Sciatic nerve (tissue), 2 donors: ENCODE results near the gene CKMT2. TPM values are rescaled to one million over a fixed set of nuclear protein-coding genes. Genes with fewer than 3 reads are reported as not detected.
"Not testable (repeated sequence)": the region's sequence is repeated elsewhere in the genome, so short reads cannot be mapped to it uniquely, and the experiment has no call there.

ENCODE experiments used
- ATAC-seq: fragments of 200-7000 bp; cut with Tn5 transposase; one replicate; pipeline ENCODE4 v1.9.1; 2020; ENCODE audit warnings: mild to moderate bottlenecking, moderate library complexity
- DNase-seq: peaks from one replicate; pipeline ENCODE4 v3.0.0-alpha.2; 2020; ENCODE audit warnings: low spot score
- intact Hi-C: fragments of 100-400 bp; cut with DNase I; formaldehyde crosslinking; loops from one replicate; pipeline ENCODE4 v1.14.2; 2022
- total RNA-seq: library from RNA; stranded (reverse); fragmentation: NEBNext Ultra II Directional; extraction: Animal tissue kit (Norgen Biotek cat#: 25700); gene quantifications from one replicate; pipeline ENCODE4 v1.2.1, GENCODE V29; 2021
- donor health status: DM: no; HTN: no; CAD: no.
- donor health status: DM: no; HTN: no; CAD: no.

CKMT2 gene
- total RNA-seq, 1 donor from 2014 or later, result 5.9 TPM

DNA sequence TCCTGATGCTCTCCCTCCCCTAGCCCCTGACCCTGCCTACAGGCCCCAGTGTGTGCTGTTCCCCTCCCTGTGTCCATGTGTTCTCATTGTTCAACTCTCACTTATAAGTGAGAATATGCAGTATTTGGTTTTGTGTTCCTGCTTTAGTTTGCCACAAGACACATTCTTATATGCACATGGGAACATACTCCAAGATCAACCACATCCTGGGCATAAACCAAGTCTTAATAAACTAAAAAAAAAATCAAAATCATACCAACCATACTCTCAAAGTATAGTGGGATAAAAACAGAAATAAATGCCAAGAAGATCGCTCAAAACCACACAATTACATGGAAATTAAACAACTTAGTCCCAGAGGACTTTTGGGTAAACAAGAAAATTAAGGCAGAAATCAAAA is 57.0 kb downstream of the CKMT2 start:
- intact Hi-C loops, result no loop called here

DNA sequence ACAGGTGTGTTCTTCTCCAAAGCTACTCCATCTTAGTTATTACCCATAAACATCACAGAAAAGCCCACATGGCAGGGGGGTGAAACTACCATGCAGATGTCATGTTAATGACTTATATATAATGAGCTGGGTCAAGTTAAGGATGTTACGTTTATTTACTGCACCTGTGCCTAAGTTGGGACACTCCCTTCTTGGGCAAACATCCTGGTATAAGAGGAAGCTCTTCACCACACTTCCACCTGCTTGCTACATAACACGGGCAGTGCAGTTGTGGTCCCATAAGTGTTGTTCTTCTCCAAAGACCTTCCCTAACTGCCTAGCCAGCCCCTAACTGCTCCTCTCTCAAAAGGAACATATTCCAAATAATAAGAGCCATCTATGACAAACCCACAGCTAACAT is 59.0 kb downstream of the CKMT2 start:
- DNase-seq, result no peak
- no peak for ATAC-seq
- intact Hi-C loops, result no loop called here

More for the DNA sequence above, 57.0 kb downstream of the CKMT2 start:
- no peak for DNase-seq
- no peak for ATAC-seq

DNA sequence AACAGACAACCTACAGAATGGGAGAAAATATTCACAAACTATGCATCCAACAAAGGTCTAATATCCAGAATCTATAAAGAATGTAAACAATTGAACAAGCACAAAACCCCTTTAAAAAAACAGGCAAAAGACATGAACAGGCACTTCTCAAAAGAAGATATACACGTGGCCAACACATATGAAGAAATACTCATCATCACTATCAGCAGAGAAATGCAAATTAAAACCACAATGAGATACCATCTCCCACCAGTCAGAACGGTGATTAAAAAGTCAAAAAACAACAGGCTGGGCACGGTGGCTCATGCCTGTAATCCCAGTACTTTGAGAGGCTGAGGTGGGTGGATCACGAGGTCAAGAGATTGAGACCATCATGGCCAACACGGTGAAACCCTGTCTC is 60.9 kb downstream of the CKMT2 start:
- ATAC-seq, intact Hi-C loops, DNase-seq: not testable (repeated sequence)

DNA sequence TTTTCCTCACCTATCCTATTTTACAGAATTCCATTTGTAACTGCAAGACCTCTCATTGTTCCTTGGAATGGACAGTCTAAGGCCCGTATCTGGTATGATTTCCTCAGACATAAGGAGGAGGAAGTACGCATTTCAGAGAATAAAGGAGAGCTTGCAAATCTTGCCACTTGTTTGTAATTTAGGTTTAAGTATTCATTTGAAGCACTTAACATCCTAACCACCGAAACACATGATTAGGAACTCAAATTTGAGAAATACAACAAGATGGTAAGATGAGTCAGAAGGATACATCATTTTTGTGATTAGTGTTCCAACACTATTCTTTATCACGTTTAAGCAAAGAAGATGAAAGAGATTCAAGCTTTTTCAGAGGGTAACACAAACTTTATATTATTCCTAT is 64.4 kb downstream of the CKMT2 start:
- no peak for DNase-seq
- no peak for ATAC-seq
- intact Hi-C loops, result no loop called here

DNA sequence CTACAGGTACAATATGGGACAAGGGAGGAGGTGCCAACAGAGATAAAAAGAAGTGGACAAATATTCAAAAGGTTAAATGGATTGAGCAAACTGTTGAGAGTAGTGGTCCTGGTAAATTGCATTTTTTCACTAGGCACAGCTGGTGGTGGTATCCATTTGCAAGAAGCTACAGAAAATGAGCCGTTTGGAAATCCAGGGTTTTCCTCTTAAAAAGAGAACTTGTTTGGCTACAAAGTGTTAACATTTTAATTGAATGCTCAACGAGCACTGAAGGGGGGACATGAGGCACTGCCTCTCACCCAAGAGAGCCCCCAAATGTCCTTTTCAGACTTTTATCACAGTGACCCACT is 67.8 kb downstream of the CKMT2 start:
- ATAC-seq, result peak; percentile 35
- DNase-seq, result no peak
- intact Hi-C loops, result no loop called here

DNA sequence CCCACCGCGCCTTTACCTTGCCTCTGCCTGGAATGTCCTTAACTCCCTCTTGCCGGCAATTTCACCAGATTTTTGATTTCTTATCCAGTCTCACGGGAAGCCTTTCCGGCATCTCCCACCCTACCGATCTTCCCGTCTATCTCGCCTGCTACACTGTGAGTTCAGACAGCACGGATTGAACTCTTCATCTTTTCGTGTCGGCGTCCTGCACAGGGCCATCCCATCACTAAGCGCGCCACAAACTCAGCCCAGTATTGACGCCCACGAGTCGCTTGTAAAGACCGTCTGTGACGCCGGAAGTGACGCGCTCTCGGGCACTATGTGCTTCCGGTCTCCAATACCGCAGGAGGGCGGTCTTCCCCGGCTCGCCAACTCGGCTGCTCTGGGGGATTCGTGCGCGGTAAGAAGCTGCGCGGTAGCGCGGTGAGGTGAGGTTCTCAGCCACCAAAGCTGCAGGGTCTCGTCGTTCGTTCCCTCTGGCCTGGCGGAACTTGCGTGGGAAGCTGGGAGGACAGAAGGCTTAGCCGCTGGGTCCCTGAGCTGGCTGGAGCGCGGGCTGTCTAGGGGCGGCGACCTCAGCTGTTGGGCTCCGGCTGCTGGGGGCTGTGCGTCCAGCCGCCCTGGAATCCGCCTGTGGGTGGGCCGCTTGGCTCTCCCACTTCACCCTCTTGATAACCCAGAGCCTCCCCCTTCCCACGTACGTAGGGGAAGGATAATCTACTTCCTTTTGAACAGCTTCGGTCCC is 68.3 kb downstream of the CKMT2 start, which contains the start of gene ZCCHC9:
ZCCHC9 (plus strand) TSS at position 317 of the 745 bp plus-strand sequence. CDS start 3,171 bp downstream, outside the sequence.
- intact Hi-C loops, result no loop called here
- DNase-seq, result peak; percentile 96
- peak; percentile 98 for ATAC-seq

DNA sequence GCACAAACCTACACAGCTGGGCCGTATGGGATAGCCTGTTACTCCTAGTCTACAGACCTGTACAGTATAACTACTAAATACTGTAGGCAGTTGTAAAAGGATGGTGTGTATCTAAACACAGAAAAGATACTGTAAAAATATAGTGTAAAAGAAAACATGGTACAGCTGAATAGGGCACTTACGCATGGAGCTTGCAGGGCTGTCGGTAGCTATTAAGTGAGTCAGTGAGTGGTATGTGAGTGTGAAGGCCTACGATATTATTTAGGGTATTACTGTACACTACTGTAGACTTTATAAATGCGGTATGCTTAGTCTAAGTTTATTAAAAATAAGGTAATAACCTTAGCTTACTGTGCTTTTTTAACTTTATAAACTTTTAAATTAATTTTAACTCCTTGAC is 69.5 kb downstream of the CKMT2 start:
- intact Hi-C loops, result no loop called here
- DNase-seq (no peak), ATAC-seq (no peak)

DNA sequence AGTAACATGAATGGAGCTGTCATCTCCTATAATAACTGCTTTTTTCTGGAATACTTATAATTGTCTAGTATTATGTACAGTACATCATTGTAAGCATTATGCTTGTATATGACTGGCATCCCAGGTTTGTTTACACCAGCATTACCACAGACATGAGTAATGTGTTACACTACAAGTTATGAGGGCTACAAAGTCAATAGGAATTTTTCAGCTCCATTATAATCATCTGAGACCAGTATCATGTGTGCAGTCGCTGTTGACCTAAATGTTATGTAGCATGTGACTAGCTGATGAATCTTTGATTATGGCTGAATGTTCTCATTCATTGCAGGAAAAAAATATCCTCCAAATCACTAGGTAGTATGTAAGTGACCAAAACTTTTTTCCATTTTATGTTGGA is 70.4 kb downstream of the CKMT2 start:
- intact Hi-C loops, result no loop called here
- DNase-seq (no peak), ATAC-seq (no peak)

DNA sequence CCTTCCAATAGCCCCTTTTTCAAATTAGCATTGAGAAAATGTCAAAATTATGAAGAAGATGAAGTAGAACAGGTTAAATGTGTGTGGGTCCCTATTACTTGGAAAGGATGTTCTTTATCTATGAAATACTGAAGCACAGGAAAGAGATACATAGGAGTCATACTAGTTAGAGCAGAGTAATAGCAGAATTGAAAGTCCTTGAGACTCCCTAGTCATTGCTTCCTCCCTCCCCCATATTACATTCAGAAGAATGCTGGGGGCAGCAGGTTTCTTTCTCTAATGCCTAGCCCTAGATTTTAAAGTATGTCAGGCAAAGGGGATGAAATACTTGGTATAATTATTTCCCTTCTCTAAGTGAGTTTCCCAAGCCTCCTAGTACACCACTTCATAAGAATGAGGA is 72.7 kb downstream of the CKMT2 start:
- ATAC-seq, result no peak
- intact Hi-C loops, result no loop called here
- no peak for DNase-seq

DNA sequence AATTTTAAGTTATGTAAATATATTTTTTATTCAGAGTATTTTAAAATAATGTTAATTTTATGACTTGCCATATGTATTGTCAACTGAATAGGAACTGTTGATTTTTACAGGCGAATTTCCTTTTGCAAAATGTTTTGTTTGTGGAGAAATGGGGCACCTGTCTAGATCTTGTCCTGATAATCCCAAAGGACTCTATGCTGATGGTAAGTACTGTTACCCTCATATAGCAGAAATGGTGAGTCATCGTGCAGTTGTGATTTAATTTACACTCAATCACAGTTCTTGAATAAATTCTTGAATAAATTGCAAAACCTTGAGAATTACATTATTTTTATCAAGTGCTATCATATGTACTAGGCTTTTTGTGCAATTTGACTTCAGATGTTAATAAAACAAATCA is 75.7 kb downstream of the CKMT2 start:
- intact Hi-C loops, result no loop called here
- DNase-seq (no peak), ATAC-seq (no peak)

DNA sequence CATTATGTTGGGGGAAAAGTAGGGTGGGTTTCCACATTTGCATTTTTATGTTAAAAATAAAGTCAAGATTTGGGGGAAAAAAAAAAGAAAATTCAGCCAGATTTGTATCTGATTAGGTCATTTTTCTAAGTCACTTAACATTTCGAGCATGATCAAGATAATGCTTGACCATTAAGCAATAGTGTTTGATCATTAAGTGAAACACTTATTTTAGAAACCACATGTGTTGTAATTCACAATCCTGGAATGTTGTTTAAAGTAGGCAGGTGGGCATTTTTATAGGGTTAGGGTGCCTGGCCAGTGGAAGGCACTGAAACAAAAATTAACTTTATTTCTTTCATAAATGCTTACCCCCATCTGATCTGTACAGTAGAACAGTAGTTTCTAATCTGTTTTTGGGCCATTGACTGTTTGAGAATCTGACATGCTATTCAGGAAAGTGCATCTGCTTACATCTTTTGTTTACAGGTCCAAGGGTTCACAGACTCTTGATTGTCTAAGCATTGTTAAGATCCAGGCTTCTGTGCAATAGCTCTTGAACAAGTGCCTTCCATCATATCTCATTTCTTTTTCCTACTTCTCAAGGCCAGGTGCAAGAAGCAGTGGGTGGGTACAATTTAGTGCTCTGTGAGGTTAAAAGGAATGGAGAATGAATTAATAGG is 77.4 kb downstream of the CKMT2 start:
- no peak for DNase-seq
- no peak for ATAC-seq
- intact Hi-C loops, result no loop called here

DNA sequence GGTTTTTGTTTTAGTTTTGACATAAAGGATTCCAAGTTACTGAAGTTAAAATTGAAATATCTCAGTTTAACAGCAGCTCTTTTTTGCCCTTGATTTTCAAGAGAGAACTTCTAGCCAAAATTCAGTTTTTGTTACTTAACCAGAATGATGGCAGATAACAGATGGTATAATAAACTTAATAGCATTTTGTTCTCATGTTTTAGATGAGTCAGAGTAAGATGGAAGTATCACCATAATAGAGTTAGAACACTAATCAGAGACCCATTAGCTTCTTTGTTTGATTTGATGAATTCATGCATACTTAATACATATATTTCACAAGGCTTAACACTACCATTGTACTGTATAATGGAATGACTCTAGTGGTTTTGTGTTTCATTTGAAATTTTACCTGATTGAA is 80.2 kb downstream of the CKMT2 start:
- ATAC-seq (no peak), DNase-seq (no peak)
- intact Hi-C loops, result no loop called here

DNA sequence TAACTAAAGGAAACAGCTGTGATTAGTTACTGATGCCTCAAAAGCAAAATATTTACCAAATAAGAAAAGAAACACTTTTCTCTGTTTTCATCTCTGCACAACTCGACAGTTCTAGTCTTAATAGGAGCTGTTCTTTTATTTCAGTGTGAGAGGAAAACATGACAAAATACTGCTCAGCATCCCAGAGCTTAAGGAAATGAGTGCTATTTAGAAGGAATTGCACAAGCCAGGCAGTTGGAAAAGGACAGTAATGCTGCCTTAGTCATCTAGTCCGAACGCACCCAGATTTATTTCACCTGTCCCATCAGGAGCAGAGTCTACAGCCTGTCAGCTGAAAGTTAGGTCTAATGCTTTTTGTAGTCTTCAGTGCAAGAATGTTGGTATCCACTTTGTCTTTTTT is 80.6 kb downstream of the CKMT2 start:
- DNase-seq, result no peak
- intact Hi-C loops, result no loop called here
- no peak for ATAC-seq

DNA sequence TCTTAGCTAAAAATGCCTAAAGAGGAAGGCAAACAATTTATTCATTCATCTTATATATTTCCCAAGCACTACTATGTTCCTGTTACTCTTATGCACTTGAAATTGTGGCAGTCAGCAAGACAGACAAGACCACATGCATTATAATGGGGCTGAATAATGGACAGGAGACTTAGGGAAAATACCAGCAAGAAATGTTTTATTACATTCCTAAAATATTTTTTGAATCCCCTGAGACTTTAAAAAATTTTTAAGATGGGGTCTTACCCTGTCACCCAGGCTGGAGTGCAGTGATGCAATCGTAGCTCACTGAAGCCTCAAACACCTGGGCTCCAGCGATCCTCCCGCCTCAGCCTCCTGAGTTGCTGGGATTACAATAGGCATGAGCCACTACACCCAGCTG is 81.5 kb downstream of the CKMT2 start:
- ATAC-seq (no peak), DNase-seq (no peak)
- intact Hi-C loops, result no loop called here

DNA sequence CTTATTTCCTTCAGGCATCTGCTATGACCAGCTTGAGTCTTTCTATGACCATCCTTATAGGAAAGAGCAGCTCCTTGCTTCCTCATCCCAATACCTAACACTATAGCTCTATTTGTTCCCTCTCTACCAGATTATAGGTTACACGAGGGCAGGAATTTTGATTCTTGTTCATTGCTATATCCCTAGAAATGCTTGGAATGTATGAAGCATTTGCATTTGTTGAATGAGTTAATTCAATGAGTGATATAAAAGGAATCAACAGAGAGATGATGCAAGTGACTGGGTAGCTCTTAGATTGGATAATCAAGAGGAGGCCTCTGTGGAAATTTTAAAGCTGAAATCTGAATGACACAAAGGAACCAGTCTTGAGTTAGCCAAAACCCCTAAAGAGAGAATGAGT is 82.2 kb downstream of the CKMT2 start:
- DNase-seq (no peak), ATAC-seq (no peak)
- intact Hi-C loops, result no loop called here

DNA sequence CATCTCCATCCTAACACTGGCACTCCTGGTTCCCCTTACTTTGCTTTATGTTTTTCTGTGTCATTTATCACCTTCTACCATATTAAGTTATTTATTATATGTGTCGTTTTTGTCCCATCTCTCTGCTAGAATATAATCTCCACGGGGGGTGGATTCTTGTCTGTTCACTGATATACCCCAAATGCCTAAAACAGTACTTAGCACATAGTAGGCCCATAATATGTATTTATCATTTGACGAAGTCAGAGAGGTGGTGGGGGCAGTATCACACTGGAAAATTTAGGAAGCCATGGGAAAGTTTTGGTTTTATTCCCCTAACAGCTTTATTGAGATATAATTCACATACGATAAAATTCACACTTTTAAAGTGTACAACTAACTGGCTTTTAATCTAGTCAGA is 82.7 kb downstream of the CKMT2 start:
- DNase-seq (no peak), ATAC-seq (no peak)
- intact Hi-C loops, result no loop called here

Other genes with a start within 250 kb of the CKMT2 start
- 19.2 TPM for gene ZCCHC9, start 68.3 kb downstream of the CKMT2 start, total RNA-seq
- not detected for gene ACOT12, start 160.8 kb downstream of the CKMT2 start, total RNA-seq